GM12865 (cell line): ENCODE results near the gene CT83.

Experiments used
- DNase-seq: peaks from one replicate; pipeline ENCODE4 v3.0.0; 2010; ENCODE audit warnings: low read depth
- H3K4me3 ChIP-seq: 2 replicates; pipeline ENCODE4 v1.5.1; 2011; ENCODE audit warnings: mild to moderate bottlenecking, low read depth, low read length, control low read depth
- TF ChIP-seq, protein P1 (sequence below): IDR thresholded peaks from 2 replicates; pipeline ENCODE4 v1.5.1; 2011; ENCODE audit warnings: low read length, control low read depth, low read depth, inconsistent platforms; ENCODE audit not compliant: insufficient read depth; ENCODE audit errors: missing control alignments

CT83 gene, protein sequence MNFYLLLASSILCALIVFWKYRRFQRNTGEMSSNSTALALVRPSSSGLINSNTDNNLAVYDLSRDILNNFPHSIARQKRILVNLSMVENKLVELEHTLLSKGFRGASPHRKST

DNA sequence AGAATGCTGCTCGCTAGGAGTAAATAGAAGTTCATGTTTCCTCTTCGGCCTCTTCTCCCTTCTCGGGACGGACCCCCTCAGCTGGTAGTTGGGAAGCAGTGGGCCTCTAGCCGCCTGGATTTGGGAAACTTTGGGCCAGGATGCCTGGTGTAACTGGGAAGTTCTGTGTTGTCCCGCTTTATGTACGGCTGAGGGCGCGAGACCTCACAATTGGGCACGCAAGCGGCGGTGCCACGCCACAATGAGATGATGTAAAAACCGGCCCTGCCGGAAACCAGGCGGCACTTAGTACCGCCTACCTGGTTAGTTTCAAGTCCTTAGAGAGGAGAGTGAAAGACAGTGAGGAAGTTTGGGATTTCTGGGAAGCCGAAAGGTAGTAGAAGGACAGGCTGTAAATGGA lies at the start of gene CT83:
CT83 (minus strand) TSS at position 155 of the 400 bp plus-strand sequence; CDS start at position 35, 120 bp downstream.
- TF ChIP-seq, protein P1, sequence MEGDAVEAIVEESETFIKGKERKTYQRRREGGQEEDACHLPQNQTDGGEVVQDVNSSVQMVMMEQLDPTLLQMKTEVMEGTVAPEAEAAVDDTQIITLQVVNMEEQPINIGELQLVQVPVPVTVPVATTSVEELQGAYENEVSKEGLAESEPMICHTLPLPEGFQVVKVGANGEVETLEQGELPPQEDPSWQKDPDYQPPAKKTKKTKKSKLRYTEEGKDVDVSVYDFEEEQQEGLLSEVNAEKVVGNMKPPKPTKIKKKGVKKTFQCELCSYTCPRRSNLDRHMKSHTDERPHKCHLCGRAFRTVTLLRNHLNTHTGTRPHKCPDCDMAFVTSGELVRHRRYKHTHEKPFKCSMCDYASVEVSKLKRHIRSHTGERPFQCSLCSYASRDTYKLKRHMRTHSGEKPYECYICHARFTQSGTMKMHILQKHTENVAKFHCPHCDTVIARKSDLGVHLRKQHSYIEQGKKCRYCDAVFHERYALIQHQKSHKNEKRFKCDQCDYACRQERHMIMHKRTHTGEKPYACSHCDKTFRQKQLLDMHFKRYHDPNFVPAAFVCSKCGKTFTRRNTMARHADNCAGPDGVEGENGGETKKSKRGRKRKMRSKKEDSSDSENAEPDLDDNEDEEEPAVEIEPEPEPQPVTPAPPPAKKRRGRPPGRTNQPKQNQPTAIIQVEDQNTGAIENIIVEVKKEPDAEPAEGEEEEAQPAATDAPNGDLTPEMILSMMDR: no peak
- DNase-seq: no peak
- H3K4me3 ChIP-seq: no peak within 1 kb of the TSS

DNA sequence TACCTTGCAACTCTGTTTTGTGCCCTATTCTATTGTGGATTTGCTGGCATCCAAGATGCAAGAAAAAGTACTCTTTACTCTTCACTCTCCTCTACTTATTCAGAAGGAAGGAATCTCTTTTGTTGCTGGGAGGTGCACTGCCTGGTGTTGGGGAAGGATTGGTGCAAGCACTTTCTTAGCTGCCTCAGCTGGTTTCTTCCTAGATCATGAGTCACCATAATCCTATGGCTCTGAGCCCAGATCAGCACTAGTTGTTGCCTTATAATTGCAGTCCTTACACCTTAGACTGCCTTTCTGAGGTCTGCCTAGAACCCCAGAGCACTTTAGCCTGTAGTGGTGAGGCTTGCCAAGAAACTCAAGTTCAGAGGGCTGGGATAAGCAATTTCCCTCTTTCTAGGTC lies 37.0 kb upstream of the CT83 start:
- TF ChIP-seq, protein P1: no peak
- DNase-seq: no peak
- no peak overlapping the region for H3K4me3 ChIP-seq

DNA sequence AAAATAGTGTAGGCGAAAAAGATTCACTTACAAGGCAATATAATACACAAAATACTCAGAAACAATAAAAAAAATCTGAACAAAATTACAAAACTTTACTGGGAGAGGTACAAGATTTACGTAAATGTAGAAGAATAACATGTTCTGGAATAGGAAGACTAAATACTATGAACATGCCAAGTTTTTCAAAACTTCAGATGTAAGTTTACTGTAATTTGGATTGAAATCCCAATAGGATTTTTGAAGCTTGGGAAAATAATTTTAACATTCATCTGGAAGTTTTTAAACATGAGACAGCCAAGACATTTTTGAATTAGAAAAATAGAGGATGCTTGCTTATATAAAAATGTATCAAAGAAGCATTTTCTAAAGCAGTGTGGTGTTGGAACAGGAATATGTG lies 30.5 kb upstream of the CT83 start:
- TF ChIP-seq, protein P1: no peak
- DNase-seq: no peak
- H3K4me3 ChIP-seq: no peak overlapping the region

DNA sequence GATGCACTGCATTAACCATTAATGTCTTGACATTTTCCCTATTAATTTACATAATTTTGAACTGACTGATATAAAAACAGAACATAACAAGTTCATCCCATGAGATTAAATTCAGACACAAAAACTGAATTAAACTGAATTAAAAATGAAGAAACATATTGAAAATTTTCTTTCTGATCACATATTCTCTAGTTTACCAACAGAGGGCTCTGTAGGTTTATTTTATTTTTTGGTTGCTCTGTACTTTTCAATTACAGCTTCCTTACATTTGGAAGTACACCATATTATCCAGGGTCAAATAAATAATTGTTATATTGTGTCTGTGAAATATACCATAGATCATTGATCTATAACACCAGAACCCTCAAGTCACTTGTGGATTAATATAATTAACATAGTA lies 27.3 kb upstream of the CT83 start:
- no peak for DNase-seq
- no peak overlapping the region for H3K4me3 ChIP-seq
- TF ChIP-seq, protein P1: no peak

DNA sequence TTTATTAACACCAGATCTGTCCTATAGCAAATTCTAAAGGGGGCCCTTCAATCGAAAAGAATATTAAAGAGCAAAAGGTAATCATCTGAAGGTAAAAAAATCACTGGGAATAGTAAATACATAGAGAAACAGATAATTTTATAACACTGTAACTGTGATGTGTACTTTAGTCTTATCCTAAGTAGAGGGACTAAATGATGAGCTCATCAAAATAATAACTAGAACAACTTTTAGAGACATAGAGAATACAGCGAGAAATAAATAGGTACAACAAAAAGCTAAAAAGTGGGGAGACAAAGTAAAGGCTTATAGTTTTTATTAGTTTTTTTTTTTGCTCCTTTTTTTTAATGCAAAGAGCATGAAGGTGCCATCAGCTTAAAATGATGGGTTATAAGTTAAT lies 17.3 kb upstream of the CT83 start:
- no peak for DNase-seq
- no peak overlapping the region for H3K4me3 ChIP-seq
- TF ChIP-seq, protein P1: no peak

DNA sequence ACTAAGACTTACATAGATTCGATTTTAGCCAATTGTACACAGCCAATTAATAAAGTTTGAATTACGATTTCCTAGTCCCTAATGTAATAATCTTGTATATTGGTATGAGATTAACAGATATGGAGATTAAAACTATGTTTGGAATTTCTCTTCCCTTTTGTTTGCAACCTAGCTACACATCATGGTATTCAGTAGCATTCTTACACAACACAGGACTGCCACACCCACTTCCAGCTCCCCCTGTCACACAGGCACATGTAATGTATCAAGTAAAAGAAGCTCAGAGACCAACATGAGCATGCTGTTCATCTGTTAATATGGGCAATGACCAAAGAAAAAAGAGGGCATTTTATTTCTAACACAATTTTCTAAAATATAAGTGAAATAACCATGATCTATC lies 13.6 kb downstream of the CT83 start:
- TF ChIP-seq, protein P1: no peak
- DNase-seq: no peak
- H3K4me3 ChIP-seq: no peak overlapping the region

DNA sequence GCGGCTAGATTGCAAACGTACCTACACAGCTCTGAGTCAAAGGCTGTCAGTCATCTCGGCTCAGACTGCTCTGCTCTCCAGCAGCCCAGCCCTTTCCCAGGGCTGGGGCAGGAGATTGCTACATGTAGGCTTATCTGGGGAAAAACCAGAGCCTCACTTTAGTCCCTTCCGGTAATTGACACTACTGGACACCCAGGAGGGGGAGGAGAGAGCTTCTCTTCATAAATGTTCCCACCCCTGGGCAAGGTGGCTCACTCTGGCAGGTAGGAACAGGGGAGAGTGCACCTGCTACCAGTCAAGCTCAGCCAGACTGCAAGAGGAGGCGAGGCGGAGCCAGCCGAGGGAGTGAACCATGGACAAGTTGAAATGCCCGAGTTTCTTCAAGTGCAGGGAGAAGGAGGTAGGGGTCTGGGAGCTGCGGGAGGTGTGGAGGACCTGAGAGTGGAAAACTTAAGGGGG lies 26.4 kb downstream of the CT83 start, which contains the start of gene SLC6A14:
SLC6A14 (plus strand) TSS at position 249 of the 459 bp plus-strand sequence; CDS start at position 353, 104 bp downstream.
- TF ChIP-seq, protein P1: no peak
- no peak for DNase-seq
- no peak within 1 kb of the TSS for H3K4me3 ChIP-seq
